ENCODE results near the gene IQCN. TPM values are rescaled to one million over a fixed set of nuclear protein-coding genes. Genes with fewer than 3 reads are reported as not detected.

The IQCN gene
- total and polyA plus RNA-seq, 2 of the 4 experiments (the other 2 are of a cell fraction), result 0.18 to 0.67 TPM

DNA sequence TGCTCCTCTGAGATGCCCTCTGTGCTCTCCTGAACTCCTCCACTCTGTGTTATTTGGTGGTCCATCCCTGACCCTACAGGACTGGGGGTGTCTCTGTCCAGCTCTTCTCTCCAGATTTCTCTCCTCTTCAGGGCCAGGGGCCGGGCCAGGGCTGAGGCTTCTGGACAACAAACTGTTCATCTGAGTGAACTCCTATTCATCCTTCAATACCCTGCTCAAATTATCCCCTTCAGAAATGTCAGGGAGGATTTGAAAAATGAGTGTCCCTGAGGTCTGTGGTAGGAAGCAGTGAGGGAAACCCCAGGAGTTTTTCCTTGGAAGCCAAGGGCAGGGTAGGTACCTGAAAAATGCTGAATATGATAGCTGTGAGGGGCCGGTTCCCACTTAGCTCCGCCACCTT, 55.7 kb downstream of the IQCN start:
- no peak overlapping the region for H4K8ac ChIP-seq (ENCODE audit: low read depth in 2 of 2, low read length in 2 of 2)
- H3K79me1 ChIP-seq (ENCODE audit: low read depth in 1 of 2, low read length in 2 of 2), result no peaks in the 10 kb centered on the region
- DNase-seq (no peak), ATAC-seq (ENCODE audit: low read depth) (no peak)
- H4K91ac ChIP-seq (ENCODE audit: insufficient read depth, low read depth, low read length), result no peak overlapping the region
- no peak overlapping the region for H3K4me3 ChIP-seq (ENCODE audit: insufficient read depth, low read depth, low read length)
- H3K4ac ChIP-seq (ENCODE audit: low read depth, low read length), result no peak overlapping the region
- H3K18ac ChIP-seq (ENCODE audit: low read depth, low read length), result no peak overlapping the region
- no peak overlapping the region for H2AK5ac ChIP-seq (ENCODE audit: low read depth, low read length)
- no peak overlapping the region for H3K9ac ChIP-seq (ENCODE audit: low read depth, low read length)
- H3K36me3 ChIP-seq (ENCODE audit: control insufficient read depth, insufficient read depth, low read length), result no peaks in the 10 kb centered on the region
- dilution Hi-C loops (cut with HindIII; ENCODE audit: low sequenced_read_pairs, unreplicated experiment) (no loop called here), in situ Hi-C loops (cut with MboI; ENCODE audit: low sequenced_read_pairs) (no loop called here), intact Hi-C loops (cut with micrococcal nuclease) (no loop called here)
- no peak overlapping the region for H3K56ac ChIP-seq (ENCODE audit: extremely low read depth, insufficient read depth, low read length)
- no peaks in the 10 kb centered on the region for H3K9me3 ChIP-seq (ENCODE audit: control insufficient read depth, insufficient read depth, low read length)
- H2BK15ac ChIP-seq (ENCODE audit: low read depth, low read length), result no peak overlapping the region
- H3K4me2 ChIP-seq (ENCODE audit: low read depth, low read length), result no peak overlapping the region
- ChIA-PET CTCF (no interaction called here), POLR2A (ENCODE audit: unreplicated experiment) (no interaction called here)
- no peak overlapping the region for H2BK120ac ChIP-seq (ENCODE audit: low read depth, low read length)
- WGBS, 2 experiments (ENCODE audit: extremely low coverage in 2 of 2, insufficient read length in 1 of 2), result no CpG with 5 or more reads among the region's 3 CpGs
- H4K5ac ChIP-seq (ENCODE audit: low read depth, low read length), result no peak overlapping the region
- no peaks in the 10 kb centered on the region for H3K27me3 ChIP-seq (ENCODE audit: control insufficient read depth, insufficient read depth, low read length)
- peaks cover 2% of the 10 kb centered on the region; the same call in 1 of the 2 replicates for H3K9me1 ChIP-seq (ENCODE audit: insufficient read depth, low read length)
- no peak overlapping the region for H2AFZ ChIP-seq (replicated peaks; ENCODE audit: low read length, poor library complexity)
- H2BK5ac ChIP-seq (ENCODE audit: low read depth, low read length, poor library complexity, severe bottlenecking), result no peak overlapping the region
- TF ChIP-seq POLR2A (IDR thresholded peaks at IDR 0.05; ENCODE audit: low read depth, low read length), result no peak
- TF ChIP-seq, protein P1, sequence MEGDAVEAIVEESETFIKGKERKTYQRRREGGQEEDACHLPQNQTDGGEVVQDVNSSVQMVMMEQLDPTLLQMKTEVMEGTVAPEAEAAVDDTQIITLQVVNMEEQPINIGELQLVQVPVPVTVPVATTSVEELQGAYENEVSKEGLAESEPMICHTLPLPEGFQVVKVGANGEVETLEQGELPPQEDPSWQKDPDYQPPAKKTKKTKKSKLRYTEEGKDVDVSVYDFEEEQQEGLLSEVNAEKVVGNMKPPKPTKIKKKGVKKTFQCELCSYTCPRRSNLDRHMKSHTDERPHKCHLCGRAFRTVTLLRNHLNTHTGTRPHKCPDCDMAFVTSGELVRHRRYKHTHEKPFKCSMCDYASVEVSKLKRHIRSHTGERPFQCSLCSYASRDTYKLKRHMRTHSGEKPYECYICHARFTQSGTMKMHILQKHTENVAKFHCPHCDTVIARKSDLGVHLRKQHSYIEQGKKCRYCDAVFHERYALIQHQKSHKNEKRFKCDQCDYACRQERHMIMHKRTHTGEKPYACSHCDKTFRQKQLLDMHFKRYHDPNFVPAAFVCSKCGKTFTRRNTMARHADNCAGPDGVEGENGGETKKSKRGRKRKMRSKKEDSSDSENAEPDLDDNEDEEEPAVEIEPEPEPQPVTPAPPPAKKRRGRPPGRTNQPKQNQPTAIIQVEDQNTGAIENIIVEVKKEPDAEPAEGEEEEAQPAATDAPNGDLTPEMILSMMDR (conservative IDR thresholded peaks at IDR 0.05; ENCODE audit: low read depth, low read length), result no peak
- TF ChIP-seq RCOR1 (IDR thresholded peaks at IDR 0.05; ENCODE audit: insufficient replicate concordance, low read length), result no peak
- TF ChIP-seq MAFK (IDR thresholded peaks at IDR 0.05; ENCODE audit: low read depth, low read length), result no peak
- TF ChIP-seq FOS (IDR thresholded peaks at IDR 0.05; ENCODE audit: low read depth, low read length), result no peak
- TF ChIP-seq RAD21 (IDR thresholded peaks at IDR 0.05; ENCODE audit: low read length), result no peak
- no peak for TF ChIP-seq RFX5 (IDR thresholded peaks at IDR 0.05; ENCODE audit: low read depth, low read length)
- no peak for TF ChIP-seq BHLHE40 (IDR thresholded peaks at IDR 0.05; ENCODE audit: low read depth, low read length)
- TF ChIP-seq MXI1 (IDR thresholded peaks at IDR 0.05; ENCODE audit: borderline replicate concordance, low read depth, low read length), result no peak
- no peak for TF ChIP-seq CHD1 (IDR thresholded peaks at IDR 0.05; ENCODE audit: low read depth, low read length)
- no peak for TF ChIP-seq CEBPB (IDR thresholded peaks at IDR 0.05; ENCODE audit: low read depth, low read length)
- no peak for TF ChIP-seq MAZ (IDR thresholded peaks at IDR 0.05; ENCODE audit: borderline replicate concordance, low read depth, low read length)
- TF ChIP-seq SMC3 (IDR thresholded peaks at IDR 0.05; ENCODE audit: low read depth, low read length), result no peak
- no peak for TF ChIP-seq NFE2L2 (IDR thresholded peaks at IDR 0.05; ENCODE audit: low read depth, low read length)
- TF ChIP-seq, protein P2, sequence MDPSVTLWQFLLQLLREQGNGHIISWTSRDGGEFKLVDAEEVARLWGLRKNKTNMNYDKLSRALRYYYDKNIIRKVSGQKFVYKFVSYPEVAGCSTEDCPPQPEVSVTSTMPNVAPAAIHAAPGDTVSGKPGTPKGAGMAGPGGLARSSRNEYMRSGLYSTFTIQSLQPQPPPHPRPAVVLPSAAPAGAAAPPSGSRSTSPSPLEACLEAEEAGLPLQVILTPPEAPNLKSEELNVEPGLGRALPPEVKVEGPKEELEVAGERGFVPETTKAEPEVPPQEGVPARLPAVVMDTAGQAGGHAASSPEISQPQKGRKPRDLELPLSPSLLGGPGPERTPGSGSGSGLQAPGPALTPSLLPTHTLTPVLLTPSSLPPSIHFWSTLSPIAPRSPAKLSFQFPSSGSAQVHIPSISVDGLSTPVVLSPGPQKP (IDR thresholded peaks at IDR 0.05; ENCODE audit: borderline replicate concordance, low read depth, low read length), result no peak
- H2AK9ac ChIP-seq (replicated peaks; ENCODE audit: low read depth, low read length, poor library complexity), result peak overlapping the region; percentile 55
- no TSS peak for BruUV-seq (replicated peaks)
- H3K23ac ChIP-seq (ENCODE audit: low read depth, low read length), result no peak overlapping the region
- H4K20me1 ChIP-seq (ENCODE audit: insufficient read depth, low read length), result no peaks in the 10 kb centered on the region
- H2BK20ac ChIP-seq (ENCODE audit: low read depth, low read length), result no peak overlapping the region
- peaks cover 5% of the 10 kb centered on the region for H3K4me1 ChIP-seq (ENCODE audit: control insufficient read depth, insufficient read depth, low read length)
- no peak overlapping the region for H3K14ac ChIP-seq (replicated peaks; ENCODE audit: low read depth, low read length)
- H3K27ac ChIP-seq (ENCODE audit: insufficient read depth, low read length), result no peak overlapping the region

Measured in IMR-90 (cell line).